K562 (cell line): ENCODE data around the gene RAP1GAP2. TPM values are rescaled to one million over a fixed set of nuclear protein-coding genes. Genes with fewer than 3 reads are reported as not detected.

Experiments used
- ATAC-seq: fragments of 200-7000 bp; cut with Tn5 transposase; 3 replicates; pipeline ENCODE4 v1.9.1; 2020; ENCODE audit warnings: moderate library complexity
- BruUV-seq: library from RNA; stranded (reverse); fragments of 400-500 nt; replicated peaks from 2 replicates; lab custom pipeline; 2021; lab: Mats Ljungman, UMichigan
- CTCF ChIA-PET: fragments of 300-600 bp; formaldehyde crosslinking; extraction: SDS; loops from one replicate; lab custom pipeline; 2021; ENCODE audit warnings: low intra/inter-chr PET ratio; lab: Yijun Ruan, JAX
- POLR2A ChIA-PET: fragments of 300-600, 350-650 bp; sonication (Branson Sonifier 250); formaldehyde crosslinking; extraction: SDS; loops from one replicate; lab custom pipeline; 2021; ENCODE audit warnings: antibody characterized with exemption, inconsistent platforms; lab: Yijun Ruan, JAX
- DNase-seq, 4 experiments: peaks; one replicate each; pipeline versions ENCODE4 v3.0.0 to v3.0.0-alpha.2; 2011 to 2018; ENCODE audit warnings: low spot score in 3 of 4, mixed read lengths in 3 of 4; ENCODE audit errors: extremely low read depth in 1 of 4
- FAIRE-seq: peaks from 2 replicates; lab custom pipeline; 2011; peaks lifted over from hg19 to GRCh38; lab: Jason Lieb, UNC
- H2AFZ ChIP-seq: 2 replicates; pipeline ENCODE4 v1.6.0; 2011; ENCODE audit warnings: low read depth, low read length, control low read depth, inconsistent platforms
- H3K27ac ChIP-seq: fragments of 200-600 bp; 3 replicates; pipeline ENCODE4 v1.8.0; 2011; ENCODE audit warnings: low read depth, mild to moderate bottlenecking, control low read depth, inconsistent platforms, low read length, moderate library complexity, mixed read lengths; ENCODE audit errors: extremely low read depth
- H3K27me3 ChIP-seq, 2 experiments: fragments of 300-600 bp in 1 of 2; 2 replicates in 1 of 2; 3 replicates in 1 of 2; pipeline versions ENCODE4 v1.6.0 to v1.8.0; 2011; ENCODE audit warnings: inconsistent platforms in 2 of 2, low read length in 2 of 2, mild to moderate bottlenecking in 1 of 2, mixed read lengths in 1 of 2, moderate library complexity in 1 of 2; ENCODE audit not compliant: control insufficient read depth in 2 of 2, insufficient read depth in 2 of 2
- H3K36me3 ChIP-seq: fragments of 300-600 bp; 3 replicates; pipeline ENCODE4 v1.8.0; 2011; ENCODE audit warnings: mild to moderate bottlenecking, low read length, inconsistent platforms; ENCODE audit not compliant: control insufficient read depth, insufficient read depth
- H3K4me1 ChIP-seq, 2 experiments: fragments of 200-600 bp in 1 of 2; replicated peaks in 1 of 2; 2 replicates in 1 of 2; 3 replicates in 1 of 2; pipeline versions ENCODE4 v1.5.1 to v1.8.0; 2011; ENCODE audit warnings: inconsistent platforms in 2 of 2, low read length in 2 of 2, mild to moderate bottlenecking in 1 of 2, mixed read lengths in 1 of 2, moderate library complexity in 1 of 2; ENCODE audit not compliant: control insufficient read depth in 2 of 2, insufficient read depth in 2 of 2
- H3K4me2 ChIP-seq: 2 replicates; pipeline ENCODE4 v1.6.1; 2011; ENCODE audit warnings: low read length, control low read depth, inconsistent platforms, mixed read lengths; ENCODE audit not compliant: insufficient read depth
- H3K4me3 ChIP-seq: fragments of 200-600 bp; sonication (generic), shearing (Covaris generic); 2 replicates; pipeline ENCODE4 v1.5.1; 2016; ENCODE audit warnings: control low read depth, inconsistent platforms
- H3K79me2 ChIP-seq: fragments of 200-600 bp; 3 replicates; pipeline ENCODE4 v1.8.0; 2011; ENCODE audit warnings: low read length, inconsistent platforms; ENCODE audit not compliant: control insufficient read depth, insufficient read depth
- H3K9ac ChIP-seq, 2 experiments: 2 replicates each; pipeline versions ENCODE4 v1.6.0 to v1.6.1; 2011; ENCODE audit warnings: low read depth in 2 of 2, low read length in 2 of 2, control low read depth in 1 of 2, inconsistent platforms in 1 of 2, mild to moderate bottlenecking in 1 of 2, mixed read lengths in 1 of 2; ENCODE audit not compliant: insufficient read depth in 1 of 2
- H3K9me1 ChIP-seq: one replicate; pipeline ENCODE4 v1.6.0; 2011; ENCODE audit warnings: inconsistent platforms, mild to moderate bottlenecking, low read length, moderate library complexity; ENCODE audit not compliant: control insufficient read depth, insufficient read depth
- H3K9me3 ChIP-seq: replicated peaks from 2 replicates; pipeline ENCODE4 v1.5.1; 2011; ENCODE audit warnings: low read depth, low read length, inconsistent platforms; ENCODE audit not compliant: control insufficient read depth, insufficient read depth
- H4K20me1 ChIP-seq: replicated peaks from 2 replicates; pipeline ENCODE4 v1.6.1; 2011; ENCODE audit warnings: low read length, inconsistent platforms, mixed read lengths; ENCODE audit not compliant: control insufficient read depth, insufficient read depth
- RBM25 ChIP-seq: fragments of 200-400 bp; formaldehyde crosslinking; IDR thresholded peaks from 2 replicates; pipeline ENCODE4 v1.6.1; 2018; ENCODE audit warnings: low read length, low read depth, moderate library complexity; ENCODE audit not compliant: severe bottlenecking
- ZFP36 ChIP-seq: fragments of 150-350 bp; IDR thresholded peaks from 2 replicates; pipeline ENCODE4 v1.6.1; 2018; ENCODE audit warnings: low read length, low read depth; ENCODE audit not compliant: partially characterized antibody
- WGBS: fragments of 100-300 bp; shearing (Covaris generic); methylation state at CpG from one replicate; pipeline ENCODE4 v1.1.6; 2016; ENCODE audit warnings: low coverage, mixed read lengths; ENCODE audit not compliant: insufficient coverage; ENCODE audit errors: missing lambda C conversion rate; 5-methylcytosine and 5-hydroxymethylcytosine counted together
- in situ Hi-C: fragments of 300-500 bp; cut with MboI; formaldehyde crosslinking; loops from 4 replicates; pipeline ENCODE4 v1.15.0; 2018; ENCODE audit warnings: inconsistent platforms, mixed read lengths
- intact Hi-C: fragments of 100-400 bp; cut with micrococcal nuclease; formaldehyde crosslinking; loops from 2 replicates; pipeline ENCODE4 v1.14.2; 2022
- polyA plus RNA-seq, 8 experiments: library from polyadenylated mRNA; depleted of rRNA in 4 of 8; stranded (reverse) in 5 of 8; unstranded in 3 of 8; fragments of >200 nt; fragmentation: Nextera tagmentation in 2 of 8; fragmentation: Illumina TruSeq in 1 of 8; extraction: Ambion mirVana in 2 of 8; extraction: Trizol in 1 of 8; gene quantifications; 2 replicates each; pipeline versions ENCODE4 v1.2.1 to v1.2.3, GENCODE V29; 2011 to 2014; ENCODE audit warnings: inconsistent platforms in 1 of 8, missing spikeins in 1 of 8
- total RNA-seq, 7 experiments: library from RNA; depleted of rRNA in 6 of 7; stranded (reverse); fragments of >200 nt in 6 of 7; fragmentation: Illumina TruSeq in 2 of 7; extraction: Trizol in 2 of 7; gene quantifications; 2 replicates each; pipeline versions ENCODE4 v1.2.1 to v1.2.3, GENCODE V29; 2011 to 2021; ENCODE audit warnings: low replicate concordance in 1 of 7
- TF ChIP-seq, protein P1 (sequence below): sonication (generic); formaldehyde crosslinking; IDR thresholded peaks from 2 replicates; pipeline ENCODE4 v1.8.1; 2023; ENCODE audit warnings: mild to moderate bottlenecking, missing genetic modification reagents
- TF ChIP-seq, protein P2 (sequence below): sonication (generic); formaldehyde crosslinking; IDR thresholded peaks from 2 replicates; pipeline ENCODE4 v1.8.1; 2023; ENCODE audit warnings: mild to moderate bottlenecking, missing genetic modification reagents

Gene RAP1GAP2
- total and polyA plus RNA-seq, 9 of the 15 experiments (the other 6 are each of a cell fraction or from before 2014, with no cell fraction given): 0.01 to 1.3 (median 0.42) TPM; not detected in 1

DNA sequence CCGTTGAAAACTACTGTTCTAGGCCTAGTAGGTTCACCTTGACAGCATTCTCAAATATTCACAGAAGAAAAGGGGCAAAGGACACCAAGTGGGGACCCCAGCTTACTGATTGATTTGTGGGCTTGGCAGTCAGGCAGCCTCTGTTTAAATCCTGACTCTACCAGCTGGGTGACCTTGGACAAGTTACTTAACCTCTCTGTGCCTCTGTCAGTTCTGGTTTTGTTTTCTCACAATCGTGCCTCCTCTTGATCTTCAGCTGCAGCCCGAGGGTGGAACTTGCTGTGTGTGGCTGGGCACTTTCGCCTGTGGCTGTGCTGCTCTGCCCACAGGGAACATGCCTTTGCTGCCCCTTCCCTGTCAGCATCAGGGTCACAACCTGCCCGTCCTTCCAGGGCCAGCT is 17.8 kb downstream of the RAP1GAP2 start:
- Histone ChIP-seq H2AFZ (no peak overlapping the region), H3K27ac (no peak overlapping the region), H3K79me2 (no peaks in the 10 kb centered on the region), H4K20me1 (peaks cover 16% of the 10 kb centered on the region; the same call in 1 of the 2 replicates), H3K9me1 (no peaks in the 10 kb centered on the region), H3K4me2 (no peak overlapping the region), H3K27me3 (peaks cover 0 to 22% of the 10 kb centered on the region in 2 experiments; a peak in 3 of 5 replicates), H3K36me3 (no peaks in the 10 kb centered on the region), H3K9me3 (no peaks in the 10 kb centered on the region), H3K9ac (no peak overlapping the region), H3K4me3 (no peak overlapping the region), H3K4me1 (peaks cover 3 to 5% of the 10 kb centered on the region in 2 experiments; a peak in 3 of 5 replicates)
- in situ Hi-C loops (no loop called here), intact Hi-C loops (no loop called here)
- no peak for FAIRE-seq
- POLR2A ChIA-PET: no interaction called here
- WGBS: 6% methylated on average over 5 of the region's 5 CpGs
- peak; percentile 42 for TF ChIP-seq ZFP36
- TF ChIP-seq, protein P1, sequence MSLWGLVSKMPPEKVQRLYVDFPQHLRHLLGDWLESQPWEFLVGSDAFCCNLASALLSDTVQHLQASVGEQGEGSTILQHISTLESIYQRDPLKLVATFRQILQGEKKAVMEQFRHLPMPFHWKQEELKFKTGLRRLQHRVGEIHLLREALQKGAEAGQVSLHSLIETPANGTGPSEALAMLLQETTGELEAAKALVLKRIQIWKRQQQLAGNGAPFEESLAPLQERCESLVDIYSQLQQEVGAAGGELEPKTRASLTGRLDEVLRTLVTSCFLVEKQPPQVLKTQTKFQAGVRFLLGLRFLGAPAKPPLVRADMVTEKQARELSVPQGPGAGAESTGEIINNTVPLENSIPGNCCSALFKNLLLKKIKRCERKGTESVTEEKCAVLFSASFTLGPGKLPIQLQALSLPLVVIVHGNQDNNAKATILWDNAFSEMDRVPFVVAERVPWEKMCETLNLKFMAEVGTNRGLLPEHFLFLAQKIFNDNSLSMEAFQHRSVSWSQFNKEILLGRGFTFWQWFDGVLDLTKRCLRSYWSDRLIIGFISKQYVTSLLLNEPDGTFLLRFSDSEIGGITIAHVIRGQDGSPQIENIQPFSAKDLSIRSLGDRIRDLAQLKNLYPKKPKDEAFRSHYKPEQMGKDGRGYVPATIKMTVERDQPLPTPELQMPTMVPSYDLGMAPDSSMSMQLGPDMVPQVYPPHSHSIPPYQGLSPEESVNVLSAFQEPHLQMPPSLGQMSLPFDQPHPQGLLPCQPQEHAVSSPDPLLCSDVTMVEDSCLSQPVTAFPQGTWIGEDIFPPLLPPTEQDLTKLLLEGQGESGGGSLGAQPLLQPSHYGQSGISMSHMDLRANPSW (CRISPR knock-in tag): no peak
- TF ChIP-seq, protein P2, sequence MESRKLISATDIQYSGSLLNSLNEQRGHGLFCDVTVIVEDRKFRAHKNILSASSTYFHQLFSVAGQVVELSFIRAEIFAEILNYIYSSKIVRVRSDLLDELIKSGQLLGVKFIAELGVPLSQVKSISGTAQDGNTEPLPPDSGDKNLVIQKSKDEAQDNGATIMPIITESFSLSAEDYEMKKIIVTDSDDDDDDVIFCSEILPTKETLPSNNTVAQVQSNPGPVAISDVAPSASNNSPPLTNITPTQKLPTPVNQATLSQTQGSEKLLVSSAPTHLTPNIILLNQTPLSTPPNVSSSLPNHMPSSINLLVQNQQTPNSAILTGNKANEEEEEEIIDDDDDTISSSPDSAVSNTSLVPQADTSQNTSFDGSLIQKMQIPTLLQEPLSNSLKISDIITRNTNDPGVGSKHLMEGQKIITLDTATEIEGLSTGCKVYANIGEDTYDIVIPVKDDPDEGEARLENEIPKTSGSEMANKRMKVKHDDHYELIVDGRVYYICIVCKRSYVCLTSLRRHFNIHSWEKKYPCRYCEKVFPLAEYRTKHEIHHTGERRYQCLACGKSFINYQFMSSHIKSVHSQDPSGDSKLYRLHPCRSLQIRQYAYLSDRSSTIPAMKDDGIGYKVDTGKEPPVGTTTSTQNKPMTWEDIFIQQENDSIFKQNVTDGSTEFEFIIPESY: no peak
- peak; percentile 60 for TF ChIP-seq RBM25
- no peak for DNase-seq
- ATAC-seq: no peak
- no TSS peak for BruUV-seq
- CTCF ChIA-PET: no interaction called here
